ENCODE data around the gene SPRY1. TPM values are rescaled to one million over a fixed set of nuclear protein-coding genes. Genes with fewer than 3 reads are reported as not detected.

The SPRY1 gene
- total RNA-seq, 1 experiment from 2014 or later = 4.8 TPM

DNA sequence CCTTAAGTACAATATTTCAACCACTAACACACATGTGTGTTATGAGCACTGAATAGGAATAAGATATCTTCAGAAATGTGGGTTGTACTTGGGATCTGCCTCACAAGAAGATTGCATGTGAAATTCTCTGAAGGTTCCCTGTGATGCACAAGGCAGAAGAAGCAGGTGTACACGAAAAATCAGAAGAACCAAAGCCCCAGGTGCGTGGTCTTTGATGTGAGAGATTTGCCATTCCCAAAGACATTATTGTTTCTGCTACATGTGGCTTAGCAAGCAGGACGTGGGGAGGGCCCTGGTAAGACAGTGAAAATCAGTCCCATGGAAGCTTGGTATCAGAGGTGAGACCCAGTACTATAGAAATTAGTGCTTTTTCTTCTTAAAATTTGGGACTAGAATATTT lies 13.0 kb upstream of the SPRY1 start:
- RAD21 ChIA-PET (ENCODE audit: low non-redundant PET in 1 of 2, low total read pairs in 2 of 2, uncharacterized antibody in 2 of 2, unreplicated experiment in 2 of 2) = no interaction called here

DNA sequence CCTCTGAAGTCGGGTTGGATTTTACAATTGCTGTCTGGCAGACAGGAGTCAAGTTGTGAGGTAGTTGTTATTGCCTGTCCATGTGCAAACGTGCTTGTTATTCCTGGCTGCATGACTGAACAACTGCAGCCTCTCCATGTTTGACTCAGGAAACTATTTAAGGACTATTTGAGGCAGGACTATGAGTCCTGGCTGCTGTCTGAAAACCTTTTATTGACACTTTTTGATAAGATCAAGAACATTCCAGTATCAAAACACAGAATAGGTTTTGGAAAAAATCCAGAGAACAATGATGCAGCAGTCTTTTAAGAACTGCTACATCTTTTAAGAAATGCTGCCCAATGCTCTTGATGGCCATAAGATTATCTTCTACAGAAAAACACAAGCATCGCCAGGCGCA lies 10.0 kb upstream of the SPRY1 start:
- H3K9me2 ChIP-seq (ENCODE audit: insufficient read depth) = no peaks in the 10 kb centered on the region
- no peak overlapping the region for H3K27ac ChIP-seq (ENCODE audit: low read depth, low read length)
- RAD21 ChIA-PET (ENCODE audit: low non-redundant PET in 1 of 2, low total read pairs in 2 of 2, uncharacterized antibody in 2 of 2, unreplicated experiment in 2 of 2) = no interaction called here
- no peak overlapping the region for H2AFZ ChIP-seq (ENCODE audit: low read depth, low read length, poor library complexity, severe bottlenecking)
- no peaks in the 10 kb centered on the region for H3K36me3 ChIP-seq (ENCODE audit: control insufficient read depth in 1 of 2, insufficient read depth in 2 of 2, low read length in 2 of 2)
- POLR2A ChIA-PET = no interaction called here
- no peaks in the 10 kb centered on the region for H3K79me2 ChIP-seq (ENCODE audit: insufficient read depth, low read length)
- H3K4me2 ChIP-seq (ENCODE audit: low read length) = no peak overlapping the region
- H3K9me3 ChIP-seq (ENCODE audit: control insufficient read depth in 1 of 2, insufficient read depth in 1 of 2, low read depth in 1 of 2, low read length in 2 of 2) = no peaks in the 10 kb centered on the region
- DNase-seq (ENCODE audit: low read depth, low spot score) (no peak), ATAC-seq (no peak)
- no peak for TF ChIP-seq JUND (IDR thresholded peaks at IDR 0.05)
- TF ChIP-seq EGR1 (IDR thresholded peaks at IDR 0.05; ENCODE audit: low read depth) = no peak
- no peak for TF ChIP-seq SP1 (IDR thresholded peaks at IDR 0.05; ENCODE audit: low read depth)
- no peak for TF ChIP-seq POLR2AphosphoS5 (IDR thresholded peaks at IDR 0.05; ENCODE audit: low read depth, low read length)
- BruUV-seq (replicated peaks) = no TSS peak
- no peaks in the 10 kb centered on the region for H3K4me1 ChIP-seq (ENCODE audit: control insufficient read depth in 1 of 2, insufficient read depth in 2 of 2, low read length in 2 of 2)
- intact Hi-C loops (cut with micrococcal nuclease) = loop anchor here (10.0 kb wide), 1 partner anchor 262 kb away; no protein-coding TSS in a partner anchor
- no peaks in the 10 kb centered on the region for H4K20me1 ChIP-seq (ENCODE audit: insufficient read depth)
- CTCF ChIA-PET = no interaction called here
- no peak overlapping the region for H3K4me3 ChIP-seq (replicated peaks in 1 of 2; ENCODE audit: low read depth in 1 of 2, low read length in 2 of 2)
- no peak overlapping the region for H3K9ac ChIP-seq (ENCODE audit: low read length)
- no peaks in the 10 kb centered on the region for H3K27me3 ChIP-seq (ENCODE audit: insufficient read depth, low read length)

More for the DNA sequence above, 13.0 kb upstream of the SPRY1 start:
- no peaks in the 10 kb centered on the region for H4K20me1 ChIP-seq (ENCODE audit: insufficient read depth)
- no peak overlapping the region for H2AFZ ChIP-seq (ENCODE audit: low read depth, low read length, poor library complexity, severe bottlenecking)
- ChIA-PET CTCF (no interaction called here), POLR2A (no interaction called here)
- no peaks in the 10 kb centered on the region for H3K9me3 ChIP-seq (ENCODE audit: control insufficient read depth in 1 of 2, insufficient read depth in 1 of 2, low read depth in 1 of 2, low read length in 2 of 2)
- H3K9me2 ChIP-seq (ENCODE audit: insufficient read depth) = no peaks in the 10 kb centered on the region
- H3K9ac ChIP-seq (ENCODE audit: low read length) = no peak overlapping the region
- H3K27me3 ChIP-seq (ENCODE audit: insufficient read depth, low read length) = no peaks in the 10 kb centered on the region
- H3K4me3 ChIP-seq (replicated peaks in 1 of 2; ENCODE audit: low read depth in 1 of 2, low read length in 2 of 2) = no peak overlapping the region
- H3K27ac ChIP-seq (ENCODE audit: low read depth, low read length) = no peak overlapping the region
- no peaks in the 10 kb centered on the region for H3K79me2 ChIP-seq (ENCODE audit: insufficient read depth, low read length)
- no TSS peak for BruUV-seq (replicated peaks)
- no peaks in the 10 kb centered on the region for H3K4me1 ChIP-seq (ENCODE audit: control insufficient read depth in 1 of 2, insufficient read depth in 2 of 2, low read length in 2 of 2)
- H3K36me3 ChIP-seq (ENCODE audit: control insufficient read depth in 1 of 2, insufficient read depth in 2 of 2, low read length in 2 of 2) = no peaks in the 10 kb centered on the region
- no peak for DNase-seq (ENCODE audit: low read depth, low spot score)
- no peak for ATAC-seq
- no peak overlapping the region for H3K4me2 ChIP-seq (ENCODE audit: low read length)
- intact Hi-C loops (cut with micrococcal nuclease) = loop anchor here (10.0 kb wide), 1 partner anchor 259 kb away; no protein-coding TSS in a partner anchor
- TF ChIP-seq TCF7L2 (IDR thresholded peaks at IDR 0.05; ENCODE audit: borderline replicate concordance, extremely low read depth, insufficient read depth, insufficient read length) (no peak), SP1 (IDR thresholded peaks at IDR 0.05; ENCODE audit: low read depth) (no peak), SIN3A (IDR thresholded peaks at IDR 0.05; ENCODE audit: low read depth) (no peak), YY1 (IDR thresholded peaks at IDR 0.05; ENCODE audit: extremely low read depth, insufficient replicate concordance, low read depth, low read length) (no peak), ZFX (IDR thresholded peaks at IDR 0.05) (no peak)
